ENCODE data around the gene RHOT1.

DNA sequence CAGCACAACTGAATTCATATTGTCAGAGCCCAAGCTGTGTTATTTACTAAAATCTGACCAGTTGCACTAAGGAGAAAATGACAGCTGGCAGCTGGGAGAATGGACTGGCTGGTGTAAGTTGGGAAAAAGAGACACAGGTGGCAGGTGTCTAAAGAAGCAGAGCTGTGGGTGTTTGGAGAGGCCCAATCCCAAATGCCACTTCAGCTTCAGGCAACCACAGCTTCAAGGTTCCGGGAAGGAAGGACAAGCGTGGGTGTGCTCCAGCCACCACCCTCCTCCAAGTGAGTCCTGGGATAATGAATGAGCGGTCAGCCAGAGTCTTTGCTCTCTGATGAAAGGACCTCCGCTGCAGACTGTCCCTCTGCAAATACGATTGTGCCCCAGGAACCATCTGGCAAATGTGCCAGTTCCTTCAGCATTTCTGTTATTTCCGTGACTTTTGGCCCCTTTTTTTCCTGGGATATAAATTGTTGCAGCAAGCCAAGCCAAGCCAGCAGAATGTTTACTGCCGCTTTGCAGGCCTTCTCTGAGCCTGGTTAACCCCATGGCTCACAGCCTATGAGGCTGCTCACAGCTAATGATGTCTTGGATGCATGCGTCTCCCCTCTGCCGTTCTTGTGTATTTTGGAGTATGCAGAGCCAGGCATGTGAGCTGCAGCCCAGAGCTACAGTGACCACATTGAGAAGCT, 113.9 kb downstream of the RHOT1 start:
- TF ChIP-seq, protein P1, sequence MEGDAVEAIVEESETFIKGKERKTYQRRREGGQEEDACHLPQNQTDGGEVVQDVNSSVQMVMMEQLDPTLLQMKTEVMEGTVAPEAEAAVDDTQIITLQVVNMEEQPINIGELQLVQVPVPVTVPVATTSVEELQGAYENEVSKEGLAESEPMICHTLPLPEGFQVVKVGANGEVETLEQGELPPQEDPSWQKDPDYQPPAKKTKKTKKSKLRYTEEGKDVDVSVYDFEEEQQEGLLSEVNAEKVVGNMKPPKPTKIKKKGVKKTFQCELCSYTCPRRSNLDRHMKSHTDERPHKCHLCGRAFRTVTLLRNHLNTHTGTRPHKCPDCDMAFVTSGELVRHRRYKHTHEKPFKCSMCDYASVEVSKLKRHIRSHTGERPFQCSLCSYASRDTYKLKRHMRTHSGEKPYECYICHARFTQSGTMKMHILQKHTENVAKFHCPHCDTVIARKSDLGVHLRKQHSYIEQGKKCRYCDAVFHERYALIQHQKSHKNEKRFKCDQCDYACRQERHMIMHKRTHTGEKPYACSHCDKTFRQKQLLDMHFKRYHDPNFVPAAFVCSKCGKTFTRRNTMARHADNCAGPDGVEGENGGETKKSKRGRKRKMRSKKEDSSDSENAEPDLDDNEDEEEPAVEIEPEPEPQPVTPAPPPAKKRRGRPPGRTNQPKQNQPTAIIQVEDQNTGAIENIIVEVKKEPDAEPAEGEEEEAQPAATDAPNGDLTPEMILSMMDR (IDR thresholded peaks at IDR 0.05; ENCODE audit: insufficient read depth, low read length) = no peak
- TF ChIP-seq POLR2AphosphoS5 (IDR thresholded peaks at IDR 0.05; ENCODE audit: low read depth) (no peak), SPI1 (IDR thresholded peaks at IDR 0.05; ENCODE audit: borderline replicate concordance, low read depth) (no peak), GABPA (IDR thresholded peaks at IDR 0.05; ENCODE audit: low read depth) (no peak)
